K562 (cell line): ENCODE results near the gene C1R. TPM values are rescaled to one million over a fixed set of nuclear protein-coding genes. Genes with fewer than 3 reads are reported as not detected.

ENCODE experiments used
- CHD7 ChIP-seq: fragments of 200-600 bp; sonication (generic); IDR thresholded peaks from one replicate; pipeline ENCODE4 v1.6.1; 2012; ENCODE audit warnings: mild to moderate bottlenecking, low read depth, low read length, inconsistent platforms
- E2F1 ChIP-seq: sonication (generic); formaldehyde crosslinking; IDR thresholded peaks from 2 replicates; pipeline ENCODE4 v1.8.1; 2023; ENCODE audit warnings: mild to moderate bottlenecking, missing genetic modification reagents, moderate library complexity
- HNRNPK ChIP-seq: fragments of 200-400 bp; formaldehyde crosslinking; IDR thresholded peaks from one replicate; pipeline ENCODE4 v1.6.1; 2018; ENCODE audit warnings: mild to moderate bottlenecking, low read depth, low read length; ENCODE audit not compliant: poor library complexity, severe bottlenecking
- ZNF197 ChIP-seq: fragments of 200-800 bp; sonication (Bioruptor generic); IDR thresholded peaks from 2 replicates; pipeline ENCODE4 v1.6.1; 2016; ENCODE audit warnings: low read depth, missing genetic modification characterization, missing compliant biosample characterization
- ZNF407 ChIP-seq: fragments of 450-650 bp; IDR thresholded peaks from 2 replicates; pipeline ENCODE4 v1.6.1; 2016; ENCODE audit warnings: low read depth
- polyA plus RNA-seq, 8 experiments: library from polyadenylated mRNA; depleted of rRNA in 4 of 8; stranded (reverse) in 5 of 8; unstranded in 3 of 8; fragments of >200 nt; fragmentation: Nextera tagmentation in 2 of 8; fragmentation: Illumina TruSeq in 1 of 8; extraction: Ambion mirVana in 2 of 8; extraction: Trizol in 1 of 8; gene quantifications; 2 replicates each; pipeline versions ENCODE4 v1.2.1 to v1.2.3, GENCODE V29; 2011 to 2014; ENCODE audit warnings: inconsistent platforms in 1 of 8, missing spikeins in 1 of 8
- total RNA-seq, 7 experiments: library from RNA; depleted of rRNA in 6 of 7; stranded (reverse); fragments of >200 nt in 6 of 7; fragmentation: Illumina TruSeq in 2 of 7; extraction: Trizol in 2 of 7; gene quantifications; 2 replicates each; pipeline versions ENCODE4 v1.2.1 to v1.2.3, GENCODE V29; 2011 to 2021; ENCODE audit warnings: low replicate concordance in 1 of 7

Gene C1R
- total and polyA plus RNA-seq, 9 of the 15 experiments (the other 6 are each of a cell fraction or from before 2014, with no cell fraction given) = 0.07 to 1.0 (median 0.33) TPM; not detected in 1

DNA sequence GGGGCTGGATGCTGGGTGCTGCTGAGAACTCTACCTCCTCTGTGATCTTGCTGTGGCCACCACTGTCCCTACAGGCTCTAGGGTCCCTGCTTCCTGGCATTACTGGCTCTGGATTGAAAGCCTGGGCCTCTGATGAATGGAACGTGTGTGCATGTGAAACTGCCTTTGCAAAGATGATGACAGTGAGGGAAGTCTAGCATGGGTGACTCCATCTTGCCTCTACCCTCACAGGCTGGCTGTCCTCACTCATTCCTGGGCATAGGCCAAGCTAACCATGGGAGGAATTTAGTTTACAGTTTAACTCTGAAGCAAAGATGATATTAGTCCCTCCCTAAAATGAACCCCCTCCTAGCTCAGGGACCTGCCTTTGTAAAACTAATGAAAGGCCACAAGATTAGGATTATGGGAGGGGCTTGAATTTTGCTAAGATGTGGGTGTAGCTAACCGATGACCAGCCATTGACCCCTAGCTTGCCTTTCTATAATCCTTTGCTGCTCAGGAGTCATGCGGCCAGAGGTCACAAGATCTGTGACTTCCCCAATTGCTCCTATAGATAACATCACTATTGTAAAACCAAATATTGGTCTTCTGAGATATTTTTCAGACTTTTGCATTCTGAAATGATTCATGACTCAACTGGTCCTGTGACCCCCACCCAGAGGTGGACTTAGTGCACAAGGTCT is 33.9 kb downstream of the C1R start (continued):
- TF ChIP-seq CHD7 (no peak), HNRNPK (no peak), E2F1 (CRISPR knock-in tag) (no peak), ZNF197 (CRISPR knock-in tag) (no peak; the same call in 1 of the 2 replicates), ZNF407 (no peak)
